ENCODE results near the gene ERGIC1. TPM values are rescaled to one million over a fixed set of nuclear protein-coding genes. Genes with fewer than 3 reads are reported as not detected.

Gene ERGIC1
- total and polyA plus RNA-seq, 8 donors = 54.5 to 293 (median 104) TPM

DNA sequence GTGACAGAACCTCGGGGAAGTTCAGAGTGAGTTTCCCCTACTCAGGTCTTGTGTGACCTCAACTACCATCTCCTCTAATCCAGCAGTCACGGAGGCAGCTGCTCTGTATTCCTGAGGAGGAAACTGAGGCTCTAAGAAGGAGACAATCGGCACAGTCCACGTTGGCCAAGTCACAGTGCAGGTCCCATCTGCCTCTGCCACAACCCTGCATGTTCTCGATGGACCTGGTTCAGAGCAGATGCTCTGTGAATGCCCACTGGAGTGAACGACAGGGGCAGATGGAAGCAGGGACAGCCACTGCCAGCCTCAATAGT lies 722 bp upstream of the ERGIC1 start:
- intact Hi-C loops (cut with DNase I; ENCODE audit: low total_unique reads) = no loop called here
- H3K36me3 ChIP-seq = no peaks in the 10 kb centered on the region
- no peaks in the 10 kb centered on the region for H3K9me3 ChIP-seq
- H3K4me1 ChIP-seq = peaks cover 32 to 45% (median 43%) of the 10 kb centered on the region in 4 donors
- TF ChIP-seq EP300 (IDR thresholded peaks at IDR 0.05) = no peak
- TF ChIP-seq POLR2A (IDR thresholded peaks at IDR 0.05) = no peak
- TF ChIP-seq, protein P1, sequence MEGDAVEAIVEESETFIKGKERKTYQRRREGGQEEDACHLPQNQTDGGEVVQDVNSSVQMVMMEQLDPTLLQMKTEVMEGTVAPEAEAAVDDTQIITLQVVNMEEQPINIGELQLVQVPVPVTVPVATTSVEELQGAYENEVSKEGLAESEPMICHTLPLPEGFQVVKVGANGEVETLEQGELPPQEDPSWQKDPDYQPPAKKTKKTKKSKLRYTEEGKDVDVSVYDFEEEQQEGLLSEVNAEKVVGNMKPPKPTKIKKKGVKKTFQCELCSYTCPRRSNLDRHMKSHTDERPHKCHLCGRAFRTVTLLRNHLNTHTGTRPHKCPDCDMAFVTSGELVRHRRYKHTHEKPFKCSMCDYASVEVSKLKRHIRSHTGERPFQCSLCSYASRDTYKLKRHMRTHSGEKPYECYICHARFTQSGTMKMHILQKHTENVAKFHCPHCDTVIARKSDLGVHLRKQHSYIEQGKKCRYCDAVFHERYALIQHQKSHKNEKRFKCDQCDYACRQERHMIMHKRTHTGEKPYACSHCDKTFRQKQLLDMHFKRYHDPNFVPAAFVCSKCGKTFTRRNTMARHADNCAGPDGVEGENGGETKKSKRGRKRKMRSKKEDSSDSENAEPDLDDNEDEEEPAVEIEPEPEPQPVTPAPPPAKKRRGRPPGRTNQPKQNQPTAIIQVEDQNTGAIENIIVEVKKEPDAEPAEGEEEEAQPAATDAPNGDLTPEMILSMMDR (IDR thresholded peaks at IDR 0.05) = no peak
- TF ChIP-seq POLR2AphosphoS5 (IDR thresholded peaks at IDR 0.05) = no peak
- 47 to 59% (median 51%) methylated on average over 6 of the region's 6 CpGs for WGBS, 5 donors
- H3K27ac ChIP-seq = peak overlapping the region; percentile 93 to 96 (median 95)
- H3K4me3 ChIP-seq = peak overlapping the region in 3 of 4 donors; percentile 83 to 88 (median 87)
- DNase-seq = no peak
- H3K27me3 ChIP-seq = no peaks in the 10 kb centered on the region

DNA sequence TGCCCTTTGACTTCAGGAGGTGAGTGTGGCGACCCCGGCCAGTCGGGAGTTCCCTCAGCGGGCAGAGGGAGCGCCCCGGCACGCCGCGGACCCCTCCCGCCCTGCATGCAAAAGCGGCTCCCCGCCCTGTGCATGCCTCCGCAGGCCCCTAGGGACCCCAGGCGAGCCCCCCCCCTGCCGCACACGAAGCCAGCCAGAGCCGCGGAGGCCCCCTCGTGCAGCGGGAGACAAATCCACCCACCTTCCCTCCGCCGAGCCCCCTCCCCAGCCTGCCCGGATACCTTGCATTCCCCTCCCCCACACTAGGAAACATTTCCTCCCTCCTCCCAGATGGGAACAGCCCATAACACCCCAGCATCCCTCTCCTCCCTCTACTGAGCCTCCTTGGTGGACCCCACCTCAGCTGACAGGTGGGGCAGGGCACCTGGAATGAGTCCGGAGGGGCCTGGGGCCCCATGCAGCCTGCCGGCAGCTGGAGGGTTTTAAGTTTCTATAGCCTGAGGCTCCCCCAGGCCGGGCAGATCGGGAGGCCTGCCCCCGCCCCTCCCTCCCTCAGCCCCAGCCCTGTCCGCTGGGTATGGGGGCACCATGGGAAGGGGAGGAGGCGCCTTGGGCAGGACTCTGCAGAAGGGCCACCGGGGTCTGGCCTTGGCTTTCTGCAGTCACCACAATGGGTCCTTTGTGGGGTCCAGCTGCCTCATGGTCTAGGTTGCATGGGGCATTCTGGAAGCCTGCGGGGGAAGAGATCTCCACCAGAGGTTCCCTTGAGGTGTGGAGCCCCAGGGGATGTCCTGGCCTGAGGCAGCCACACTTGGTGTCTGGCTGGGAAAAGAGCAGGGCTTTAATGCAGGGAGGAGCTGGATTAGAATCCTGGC lies 601 bp downstream of the ERGIC1 start:
- intact Hi-C loops (cut with DNase I; ENCODE audit: low total_unique reads) = no loop called here
- DNase-seq = peak in 1 of 2 donors; percentile 76
- WGBS, 5 donors = 0 to 2% (median 1%) methylated on average over 5 to 30 of the region's 32 CpGs
- Histone ChIP-seq H3K27me3 (no peaks in the 10 kb centered on the region), H3K27ac (peak overlapping the region; percentile 93 to 96 (median 95)), H3K9me3 (no peaks in the 10 kb centered on the region), H3K36me3 (no peaks in the 10 kb centered on the region), H3K4me3 (peak overlapping the region; percentile 83 to 88 (median 86)), H3K4me1 (peaks cover 42 to 56% (median 48%) of the 10 kb centered on the region in 4 donors)
- TF ChIP-seq, protein P1 (IDR thresholded peaks at IDR 0.05) = no peak
- TF ChIP-seq POLR2A (IDR thresholded peaks at IDR 0.05) = no peak
- TF ChIP-seq POLR2AphosphoS5 (IDR thresholded peaks at IDR 0.05) = no peak
- no peak for TF ChIP-seq EP300 (IDR thresholded peaks at IDR 0.05)

DNA sequence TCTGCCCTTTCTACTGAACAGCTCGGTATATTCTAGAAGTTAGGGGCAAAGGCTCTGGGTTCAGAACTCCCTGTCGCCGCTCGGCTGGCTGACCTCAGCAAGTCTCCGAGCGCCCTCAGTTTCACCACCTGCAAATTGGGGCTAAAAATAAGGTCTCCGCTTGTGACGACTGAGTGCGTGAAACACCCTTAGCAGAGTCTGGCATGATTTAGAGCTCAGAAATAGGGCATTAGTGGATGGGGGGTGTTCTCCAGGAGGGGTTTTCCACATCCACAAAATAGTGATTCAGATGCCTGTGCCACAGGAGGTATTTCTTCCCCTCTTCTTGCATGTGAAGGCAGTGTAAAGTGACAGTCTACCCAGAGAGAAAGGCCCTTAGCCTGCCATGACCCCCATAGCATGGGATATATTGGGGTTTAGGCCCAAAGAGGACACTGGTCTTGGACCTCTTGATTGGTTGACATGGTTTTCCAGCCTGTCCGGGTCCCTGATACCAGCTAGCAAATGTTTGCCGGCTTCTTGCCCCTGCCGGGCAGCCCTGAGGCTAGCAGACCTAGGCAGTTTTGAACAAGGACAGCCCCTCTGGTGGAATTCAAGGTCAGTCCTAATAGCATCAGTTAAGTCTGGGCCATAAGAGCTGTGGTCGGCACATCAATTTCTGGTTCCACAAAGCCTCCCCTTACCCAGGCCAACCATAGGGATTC lies 1.4 kb downstream of the ERGIC1 start:
- intact Hi-C loops (cut with DNase I; ENCODE audit: low total_unique reads) = no loop called here
- H3K9me3 ChIP-seq = no peaks in the 10 kb centered on the region
- peak overlapping the region; percentile 83 to 88 (median 86) for H3K4me3 ChIP-seq
- peak overlapping the region; percentile 93 to 96 (median 95) for H3K27ac ChIP-seq
- TF ChIP-seq EP300 (IDR thresholded peaks at IDR 0.05) (no peak), POLR2AphosphoS5 (IDR thresholded peaks at IDR 0.05) (no peak), POLR2A (IDR thresholded peaks at IDR 0.05) (no peak)
- TF ChIP-seq, protein P1 (IDR thresholded peaks at IDR 0.05) = no peak
- H3K27me3 ChIP-seq = no peaks in the 10 kb centered on the region
- peaks cover 50 to 64% (median 56%) of the 10 kb centered on the region in 4 donors for H3K4me1 ChIP-seq
- WGBS, 5 donors = 24 to 48% (median 31%) methylated on average over 13 of the region's 13 CpGs
- DNase-seq = no peak
- no peaks in the 10 kb centered on the region for H3K36me3 ChIP-seq

DNA sequence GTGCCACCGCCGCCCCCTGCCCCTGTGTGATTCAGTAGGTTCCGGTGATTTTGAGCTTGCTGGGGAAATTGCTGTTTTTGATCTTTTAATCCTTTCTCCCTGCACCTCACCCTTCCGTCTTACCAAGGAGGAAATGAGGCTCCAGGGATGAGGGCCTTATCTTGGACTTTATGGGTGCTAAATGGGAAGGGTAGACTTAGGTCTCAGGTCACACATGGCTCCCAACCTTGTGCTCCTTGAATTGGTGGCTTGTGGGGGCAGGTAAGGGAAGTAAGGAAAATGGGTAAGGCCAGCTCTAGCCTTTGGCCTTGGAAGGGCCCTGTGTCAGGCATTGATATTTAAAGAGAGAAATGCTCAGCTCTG lies 1.9 kb downstream of the ERGIC1 start:
- H3K36me3 ChIP-seq = no peaks in the 10 kb centered on the region
- TF ChIP-seq POLR2AphosphoS5 (IDR thresholded peaks at IDR 0.05) (no peak), POLR2A (IDR thresholded peaks at IDR 0.05) (no peak), EP300 (IDR thresholded peaks at IDR 0.05) (no peak)
- TF ChIP-seq, protein P1 (IDR thresholded peaks at IDR 0.05) = no peak
- intact Hi-C loops (cut with DNase I; ENCODE audit: low total_unique reads) = no loop called here
- no peaks in the 10 kb centered on the region for H3K9me3 ChIP-seq
- 48 to 84% (median 67%) methylated on average over 4 of the region's 4 CpGs for WGBS, 5 donors
- H3K4me1 ChIP-seq = peaks cover 56 to 69% (median 61%) of the 10 kb centered on the region in 4 donors
- no peaks in the 10 kb centered on the region for H3K27me3 ChIP-seq
- peak overlapping the region; percentile 83 to 88 (median 86) for H3K4me3 ChIP-seq
- no peak for DNase-seq
- H3K27ac ChIP-seq = peak overlapping the region; percentile 93 to 96 (median 95)

All from stomach (tissue), 9 donors.